Thyroid gland (tissue), 4 donors: ENCODE data around the gene ZNF516. TPM values are rescaled to one million over a fixed set of nuclear protein-coding genes. Genes with fewer than 3 reads are reported as not detected.

ENCODE experiments used
- DNase-seq, 2 donors: peaks; one replicate each; pipeline ENCODE4 v3.0.0-alpha.2; 2019
- H3K27ac ChIP-seq, 3 donors: fragments of 200-600 bp; sonication (generic); 1 replicate in 2 of 3; 2 replicates in 1 of 3; pipeline ENCODE4 v1.5.1; 2016 to 2019; ENCODE audit warnings: mild to moderate bottlenecking in 1 of 3, moderate library complexity in 1 of 3
- H3K27me3 ChIP-seq: fragments of 200-600 bp; sonication (generic); one replicate; pipeline ENCODE4 v1.5.1; 2019
- H3K36me3 ChIP-seq, 2 donors: fragments of 200-600 bp; sonication (generic); one replicate each; pipeline ENCODE4 v1.5.1; 2016 to 2019
- H3K4me1 ChIP-seq, 2 donors: fragments of 200-600 bp; sonication (generic); one replicate each; pipeline ENCODE4 v1.5.1; 2017 to 2019
- H3K4me3 ChIP-seq, 3 donors: fragments of 200-600 bp; sonication (generic); replicated peaks in 1 of 3; 1 replicate in 2 of 3; 2 replicates in 1 of 3; pipeline ENCODE4 v1.5.1; 2016; ENCODE audit warnings: mild to moderate bottlenecking in 1 of 3
- H3K9me3 ChIP-seq: fragments of 200-600 bp; sonication (generic); one replicate; pipeline ENCODE4 v1.5.1; 2017
- POLR2A ChIP-seq, 2 donors: fragments of 450-650 bp; IDR thresholded peaks; one replicate each; pipeline ENCODE4 v1.6.1; 2017; ENCODE audit warnings: antibody characterized with exemption in 2 of 2, mild to moderate bottlenecking in 2 of 2, moderate library complexity in 1 of 2
- WGBS, 2 donors: methylation state at CpG; one replicate each; pipeline ENCODE4 v1.1.5; 2017; 5-methylcytosine and 5-hydroxymethylcytosine counted together
- intact Hi-C: fragments of 100-400 bp; cut with DNase I; formaldehyde crosslinking; loops from one replicate; pipeline ENCODE4 v1.15.1; 2023
- total RNA-seq, 4 donors: library from RNA; depleted of rRNA; stranded (reverse); fragments of >200 nt; gene quantifications; one replicate each; pipeline ENCODE4 v1.2.3, GENCODE V29; 2016
- TF ChIP-seq, protein P1 (sequence below), 6 experiments: fragments of 200-600 bp in 3 of 6; fragments of 450-650 bp in 3 of 6; sonication (generic) in 3 of 6; IDR thresholded peaks; one replicate each; pipeline ENCODE4 v1.5.1; 2016 to 2019; ENCODE audit warnings: antibody characterized with exemption in 6 of 6, mild to moderate bottlenecking in 2 of 6, inconsistent platforms in 1 of 6, moderate library complexity in 1 of 6

ZNF516 gene
- total RNA-seq, 4 donors from 2014 or later: 25.4 to 44.8 (median 28.6) TPM

DNA sequence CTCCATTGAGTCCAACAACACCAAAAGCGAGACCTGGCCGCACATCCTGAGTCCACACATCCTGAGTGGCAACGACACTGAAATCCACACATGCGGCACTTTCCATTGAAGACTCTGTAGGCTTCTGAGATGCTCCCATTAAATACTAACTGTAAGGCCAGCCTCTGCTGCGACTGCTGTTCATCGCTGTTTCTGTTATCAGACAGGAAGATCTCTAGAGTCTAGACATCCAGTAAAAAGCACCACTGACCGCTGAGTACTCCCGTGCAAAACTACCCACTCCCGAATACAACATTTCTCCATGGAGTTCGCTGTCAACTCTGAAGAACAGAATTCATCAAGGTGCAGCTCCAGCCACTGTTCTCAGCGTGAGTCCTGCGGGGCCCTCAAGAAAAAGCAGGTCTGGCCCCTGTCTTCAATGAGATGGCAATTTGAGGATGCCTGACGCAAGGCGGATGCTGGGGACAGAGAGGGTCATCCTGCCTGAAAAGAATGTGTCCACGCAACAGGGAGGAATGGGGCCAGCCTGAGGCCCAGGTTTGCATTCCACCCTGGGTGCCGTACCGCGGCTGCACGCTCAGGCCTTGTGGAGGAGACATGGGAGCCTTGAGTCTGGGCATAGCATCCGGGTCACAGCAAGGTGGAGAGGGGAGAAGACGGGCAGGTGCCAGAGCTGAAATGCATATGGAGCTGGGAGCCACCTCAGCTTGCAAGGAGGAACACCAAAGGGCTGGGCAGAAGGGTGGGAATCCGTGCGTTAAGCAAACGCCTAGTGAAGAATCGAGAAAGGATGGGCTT, 61.9 kb downstream of the ZNF516 start:
- peaks cover 29 to 39% of the 10 kb centered on the region in 2 donors for H3K4me1 ChIP-seq
- TF ChIP-seq, protein P1, sequence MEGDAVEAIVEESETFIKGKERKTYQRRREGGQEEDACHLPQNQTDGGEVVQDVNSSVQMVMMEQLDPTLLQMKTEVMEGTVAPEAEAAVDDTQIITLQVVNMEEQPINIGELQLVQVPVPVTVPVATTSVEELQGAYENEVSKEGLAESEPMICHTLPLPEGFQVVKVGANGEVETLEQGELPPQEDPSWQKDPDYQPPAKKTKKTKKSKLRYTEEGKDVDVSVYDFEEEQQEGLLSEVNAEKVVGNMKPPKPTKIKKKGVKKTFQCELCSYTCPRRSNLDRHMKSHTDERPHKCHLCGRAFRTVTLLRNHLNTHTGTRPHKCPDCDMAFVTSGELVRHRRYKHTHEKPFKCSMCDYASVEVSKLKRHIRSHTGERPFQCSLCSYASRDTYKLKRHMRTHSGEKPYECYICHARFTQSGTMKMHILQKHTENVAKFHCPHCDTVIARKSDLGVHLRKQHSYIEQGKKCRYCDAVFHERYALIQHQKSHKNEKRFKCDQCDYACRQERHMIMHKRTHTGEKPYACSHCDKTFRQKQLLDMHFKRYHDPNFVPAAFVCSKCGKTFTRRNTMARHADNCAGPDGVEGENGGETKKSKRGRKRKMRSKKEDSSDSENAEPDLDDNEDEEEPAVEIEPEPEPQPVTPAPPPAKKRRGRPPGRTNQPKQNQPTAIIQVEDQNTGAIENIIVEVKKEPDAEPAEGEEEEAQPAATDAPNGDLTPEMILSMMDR (IDR thresholded peaks at IDR 0.05): no peak
- no peak for TF ChIP-seq POLR2A (IDR thresholded peaks at IDR 0.05)
- no peaks in the 10 kb centered on the region for H3K27me3 ChIP-seq
- intact Hi-C loops: no loop called here
- no peak overlapping the region for H3K4me3 ChIP-seq
- no peaks in the 10 kb centered on the region for H3K9me3 ChIP-seq
- DNase-seq: no peak
- H3K27ac ChIP-seq: peak overlapping the region in 1 of 3 donors; percentile 48
- 89 to 91% methylated on average over 25 of the region's 25 CpGs for WGBS, 2 donors
- no peaks in the 10 kb centered on the region for H3K36me3 ChIP-seq

DNA sequence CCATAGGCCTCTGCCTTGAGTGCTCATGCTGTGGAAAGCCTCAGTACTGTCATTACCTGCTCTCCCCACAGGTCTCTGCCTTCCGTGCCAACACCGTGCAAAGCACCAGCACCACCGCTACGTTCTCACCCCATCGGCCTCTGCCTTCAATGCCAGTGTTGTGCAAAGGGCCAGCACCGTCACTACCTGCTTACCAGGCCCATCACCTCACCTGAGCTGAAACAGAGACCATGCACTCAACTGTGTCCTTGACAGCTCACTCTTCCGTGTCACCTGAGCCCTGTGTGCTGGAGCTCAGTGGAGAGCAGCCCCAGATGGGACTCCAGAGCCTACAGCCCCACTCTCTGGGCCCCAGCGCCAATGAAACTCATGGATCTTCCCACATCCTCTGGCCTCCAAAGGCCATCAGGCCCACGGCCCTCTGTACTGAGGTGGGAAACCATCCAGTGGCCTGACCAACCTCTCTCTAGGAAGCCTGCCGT, 62.7 kb downstream of the ZNF516 start:
- Histone ChIP-seq H3K9me3 (no peaks in the 10 kb centered on the region), H3K27ac (peak overlapping the region in 1 of 3 donors; percentile 48), H3K27me3 (no peaks in the 10 kb centered on the region), H3K4me1 (peaks cover 29 to 39% of the 10 kb centered on the region in 2 donors), H3K4me3 (no peak overlapping the region), H3K36me3 (no peaks in the 10 kb centered on the region)
- intact Hi-C loops: no loop called here
- WGBS, 2 donors: 48 to 60% methylated on average over 10 of the region's 10 CpGs
- peak; percentile 75 for DNase-seq
- TF ChIP-seq, protein P1 (IDR thresholded peaks at IDR 0.05): no peak
- peak in 1 of 2 donors; percentile 9 for TF ChIP-seq POLR2A (IDR thresholded peaks at IDR 0.05)

DNA sequence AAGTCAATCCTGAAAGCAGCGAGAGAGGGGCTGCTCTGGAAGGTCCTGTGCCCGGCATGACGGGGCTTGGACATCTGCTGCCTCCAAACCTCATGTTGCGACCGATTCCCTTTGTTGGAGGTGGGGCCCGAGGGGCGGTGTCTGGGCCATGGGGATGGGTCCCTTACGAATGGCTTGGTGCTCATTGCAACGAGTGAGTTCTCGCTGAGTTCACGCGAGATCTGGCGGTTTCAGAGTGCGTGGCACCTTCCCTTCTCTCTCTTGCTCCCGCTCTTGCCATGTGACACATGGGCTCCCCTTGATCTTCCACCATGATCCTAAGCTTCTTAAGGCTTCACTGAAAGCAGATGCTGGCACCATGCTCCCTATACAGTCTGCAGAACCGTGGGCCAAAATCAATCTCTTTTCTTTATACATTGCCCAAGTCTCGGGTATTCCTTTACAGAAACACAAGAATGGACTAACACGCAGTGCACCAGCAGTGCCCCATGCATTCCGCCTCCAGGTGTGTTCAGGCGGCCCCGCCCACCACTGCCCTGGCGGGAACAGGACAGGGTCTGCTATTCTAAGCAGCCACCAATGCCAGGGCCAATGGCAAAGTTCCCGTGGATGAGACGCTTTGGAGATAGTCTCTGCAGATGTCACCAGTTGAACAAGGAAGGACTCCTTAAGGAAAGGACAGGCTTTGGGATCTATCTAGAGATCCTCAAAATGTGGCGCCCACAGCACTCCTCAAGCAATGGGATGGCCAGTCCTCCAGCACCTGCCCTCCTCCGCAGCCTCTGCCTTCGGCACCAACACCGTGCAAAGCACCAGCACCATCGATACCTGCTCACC, 63.4 kb downstream of the ZNF516 start:
- peak overlapping the region in 1 of 3 donors; percentile 48 for H3K27ac ChIP-seq
- H3K36me3 ChIP-seq: no peaks in the 10 kb centered on the region
- no peak for DNase-seq
- 95 to 96% methylated on average over 22 to 29 of the region's 29 CpGs for WGBS, 2 donors
- intact Hi-C loops: no loop called here
- H3K9me3 ChIP-seq: no peaks in the 10 kb centered on the region
- no peak overlapping the region for H3K4me3 ChIP-seq
- peaks cover 29 to 39% of the 10 kb centered on the region in 2 donors for H3K4me1 ChIP-seq
- no peaks in the 10 kb centered on the region for H3K27me3 ChIP-seq
- TF ChIP-seq POLR2A (IDR thresholded peaks at IDR 0.05): no peak
- TF ChIP-seq, protein P1 (IDR thresholded peaks at IDR 0.05): no peak

DNA sequence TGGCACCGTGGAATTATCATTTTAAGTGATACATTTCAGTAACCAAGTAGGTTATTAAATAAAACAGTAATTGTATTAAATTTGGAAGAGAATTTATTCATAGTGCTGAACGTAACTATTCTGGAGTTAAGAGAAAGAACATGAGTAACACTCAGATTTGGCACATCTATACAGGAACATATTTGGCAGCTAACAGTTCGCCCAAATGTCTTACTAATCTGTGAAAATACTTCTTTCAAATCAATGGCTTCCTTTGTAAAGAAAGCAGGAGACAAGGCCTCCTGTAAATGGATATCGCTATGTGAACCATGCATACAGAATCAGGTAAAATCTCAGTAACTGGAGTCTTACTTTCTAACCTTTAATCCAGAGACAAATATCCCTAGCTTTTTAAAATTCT, 64.4 kb downstream of the ZNF516 start:
- Histone ChIP-seq H3K36me3 (no peaks in the 10 kb centered on the region), H3K27ac (peak overlapping the region in 2 of 3 donors; percentile 58 to 79), H3K27me3 (no peaks in the 10 kb centered on the region), H3K4me3 (no peak overlapping the region), H3K4me1 (peaks cover 38 to 40% of the 10 kb centered on the region in 2 donors), H3K9me3 (no peaks in the 10 kb centered on the region)
- WGBS, 2 donors: 78 to 90% methylated on average over 4 of the region's 4 CpGs
- no peak for TF ChIP-seq POLR2A (IDR thresholded peaks at IDR 0.05)
- no peak for DNase-seq
- intact Hi-C loops: no loop called here

DNA sequence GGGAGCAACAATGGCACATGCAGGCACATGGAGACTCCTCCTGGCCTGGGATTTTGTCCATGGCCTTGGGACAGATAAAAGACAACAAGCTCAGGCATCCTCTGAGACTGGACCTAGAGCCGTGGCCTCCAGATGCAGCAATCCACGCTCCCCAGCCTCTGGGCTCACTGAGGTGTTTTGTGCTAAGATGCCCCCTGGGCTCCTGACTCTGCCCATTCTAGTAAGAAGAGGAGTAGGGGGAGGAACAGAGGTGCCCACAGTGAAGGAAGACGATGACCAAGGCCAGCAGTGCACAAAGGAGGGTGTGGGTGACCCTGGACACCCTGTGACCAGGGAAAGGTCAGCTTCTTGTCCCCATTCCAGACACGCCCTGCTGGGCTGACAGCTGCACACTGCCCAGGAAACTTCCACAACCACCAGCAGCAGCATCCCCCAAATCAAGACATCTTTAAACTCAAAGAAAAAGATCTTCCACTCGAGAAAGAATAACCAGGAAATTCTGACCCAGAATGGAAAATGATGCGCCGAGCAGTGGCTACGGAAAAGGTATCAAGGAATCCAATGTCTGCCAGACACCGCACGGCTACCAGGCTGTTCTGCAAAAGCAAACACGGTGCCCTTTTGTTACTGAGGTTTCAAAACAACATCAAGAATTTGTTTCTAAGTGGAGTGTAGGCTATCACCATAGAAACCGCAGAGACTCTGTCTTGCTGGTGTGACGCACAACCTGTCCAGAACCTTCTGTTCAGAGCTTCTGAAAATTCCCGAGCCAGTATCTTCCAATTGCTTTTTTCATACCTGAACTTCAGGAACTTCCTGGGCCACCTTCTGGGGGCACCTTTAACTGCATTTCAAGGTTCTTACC, 65.5 kb downstream of the ZNF516 start:
- DNase-seq: peak; percentile 41 to 48
- peak overlapping the region; percentile 56 to 79 (median 58) for H3K27ac ChIP-seq
- H3K9me3 ChIP-seq: no peaks in the 10 kb centered on the region
- H3K27me3 ChIP-seq: no peaks in the 10 kb centered on the region
- WGBS, 2 donors: 64 to 66% methylated on average over 12 to 14 of the region's 14 CpGs
- H3K36me3 ChIP-seq: no peaks in the 10 kb centered on the region
- H3K4me1 ChIP-seq: peaks cover 38 to 44% of the 10 kb centered on the region in 2 donors
- no peak overlapping the region for H3K4me3 ChIP-seq
- no peak for TF ChIP-seq POLR2A (IDR thresholded peaks at IDR 0.05)
- TF ChIP-seq, protein P1 (IDR thresholded peaks at IDR 0.05): no peak
- intact Hi-C loops: no loop called here
